Astrocyte of the spinal cord (primary cell): ENCODE results near the gene GSN.
A peak's percentile ranks its signal among the peaks of the same experiment; 100 is the strongest.

Source experiments
- DNase-seq: peaks from one replicate; pipeline ENCODE4 v3.0.0; 2011; ENCODE audit warnings: low read depth, low spot score
- H3K4me3 ChIP-seq: 2 replicates; pipeline ENCODE4 v1.5.1; 2011; ENCODE audit warnings: low read depth, mild to moderate bottlenecking, low read length, moderate library complexity
- CTCF ChIP-seq: IDR thresholded peaks from 2 replicates; pipeline ENCODE4 v1.5.1; 2012; ENCODE audit warnings: low read depth, mild to moderate bottlenecking, low read length, inconsistent platforms
- in situ Hi-C: cut with HindIII; loops from 2 replicates; pipeline ENCODE4 v1.10.0; 2017; ENCODE audit warnings: low sequenced_read_pairs

The GSN gene

GRCh38 chr9:121349009-121349408 is 81.0 kb downstream of the GSN start:
- DNase-seq, result peak; percentile 31
- in situ Hi-C loops, result no loop called here
- H3K4me3 ChIP-seq, result no peak overlapping the region
- no peak for TF ChIP-seq CTCF

GRCh38 chr9:121350036-121350435 is 82.1 kb downstream of the GSN start:
- no peak for TF ChIP-seq CTCF
- in situ Hi-C loops, result no loop called here
- DNase-seq, result no peak
- H3K4me3 ChIP-seq, result no peak overlapping the region

- in situ Hi-C loops, result no loop called here
- DNase-seq, result peak; percentile 95
- no peak overlapping the region for H3K4me3 ChIP-seq
- no peak for TF ChIP-seq CTCF
Measured at GRCh38 chr9:121350993-121351561, 83.1 kb downstream of the GSN start.

GRCh38 chr9:121353241-121354061 is 85.5 kb downstream of the GSN start:
- no peak for DNase-seq
- in situ Hi-C loops, result no loop called here
- no peak overlapping the region for H3K4me3 ChIP-seq
- TF ChIP-seq CTCF, result no peak

DNA sequence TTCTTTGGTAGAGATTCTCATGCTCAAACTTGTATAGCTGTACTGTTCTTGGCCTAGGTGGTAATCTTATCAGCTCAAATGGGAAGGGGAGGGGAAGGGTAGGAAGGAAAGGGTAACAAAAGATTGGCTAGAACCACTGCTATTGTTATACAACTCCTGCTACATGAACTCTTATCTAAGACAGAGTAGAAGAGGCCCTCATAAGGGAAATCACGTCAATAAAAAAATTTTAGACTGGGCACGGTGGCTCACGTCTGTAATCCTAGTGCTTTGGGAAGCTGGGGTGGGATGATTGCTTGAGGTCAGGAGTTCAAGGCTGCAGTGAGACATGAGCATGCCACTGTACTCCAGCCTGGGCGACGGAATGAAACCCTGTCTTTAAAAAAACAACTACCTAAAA is 86.2 kb downstream of the GSN start:
- H3K4me3 ChIP-seq, result no peak overlapping the region
- no peak for TF ChIP-seq CTCF
- no peak for DNase-seq
- in situ Hi-C loops, result no loop called here

- in situ Hi-C loops, result no loop called here
- no peak for DNase-seq
- no peak for TF ChIP-seq CTCF
- H3K4me3 ChIP-seq, result no peak overlapping the region
Measured at GRCh38 chr9:121354762-121355161, 86.8 kb downstream of the GSN start.
